HUES48 (cell line): ENCODE results near the gene PPY.

Experiments used
- H3K27ac ChIP-seq: one replicate; pipeline ENCODE4 v1.7.0; 2013; ENCODE audit warnings: low read depth, low read length, inconsistent platforms
- H3K27me3 ChIP-seq: 2 replicates; pipeline ENCODE4 v1.6.1; 2013; ENCODE audit warnings: mild to moderate bottlenecking, low read length; ENCODE audit not compliant: control insufficient read depth, insufficient read depth
- H3K36me3 ChIP-seq: 2 replicates; pipeline ENCODE4 v1.6.1; 2013; ENCODE audit warnings: low read length; ENCODE audit not compliant: control insufficient read depth, insufficient read depth
- H3K4me1 ChIP-seq: 2 replicates; pipeline ENCODE4 v1.6.1; 2013; ENCODE audit warnings: mild to moderate bottlenecking, low read length; ENCODE audit not compliant: control insufficient read depth, insufficient read depth
- H3K4me3 ChIP-seq: 2 replicates; pipeline ENCODE4 v1.5.1; 2013; ENCODE audit warnings: mild to moderate bottlenecking, low read depth, low read length
- H3K9ac ChIP-seq: 2 replicates; pipeline ENCODE4 v1.6.1; 2013; ENCODE audit warnings: mild to moderate bottlenecking, low read depth, low read length, moderate library complexity
- H3K9me3 ChIP-seq: 2 replicates; pipeline ENCODE4 v1.6.1; 2013; ENCODE audit warnings: low read length; ENCODE audit not compliant: control insufficient read depth, insufficient read depth

PPY gene

GRCh38 chr17:43942051-43942685 is at the start of gene PPY:
PPY (minus strand) TSS chr17:43942476; CDS start chr17:43941654, 822 bp downstream.
- Histone ChIP-seq H3K4me3 (no peak within 1 kb of the TSS), H3K9ac (no peak within 1 kb of the TSS), H3K9me3 (no peaks in the 10 kb centered on the region), H3K27me3 (peaks cover 29% of the 10 kb centered on the region), H3K27ac (no peak within 1 kb of the TSS), H3K36me3 (no peaks in the 10 kb centered on the region), H3K4me1 (no peaks in the 10 kb centered on the region; the same call in 1 of the 2 replicates)

- H3K4me3 ChIP-seq = no peak overlapping the region
- H3K27me3 ChIP-seq = peaks cover 15% of the 10 kb centered on the region
- H3K36me3 ChIP-seq = no peaks in the 10 kb centered on the region
- no peaks in the 10 kb centered on the region for H3K4me1 ChIP-seq
- no peak overlapping the region for H3K9ac ChIP-seq
- no peaks in the 10 kb centered on the region for H3K9me3 ChIP-seq
- no peak overlapping the region for H3K27ac ChIP-seq
These were observed 46.0 kb upstream of the PPY start for GRCh38 chr17:43988301-43988700.

GRCh38 chr17:43987131-43988021 is 45.1 kb upstream of the PPY start:
- no peaks in the 10 kb centered on the region for H3K36me3 ChIP-seq
- H3K27me3 ChIP-seq = peaks cover 24% of the 10 kb centered on the region
- no peak overlapping the region for H3K4me3 ChIP-seq
- H3K4me1 ChIP-seq = no peaks in the 10 kb centered on the region
- no peak overlapping the region for H3K27ac ChIP-seq
- no peak overlapping the region for H3K9ac ChIP-seq
- H3K9me3 ChIP-seq = no peaks in the 10 kb centered on the region

DNA sequence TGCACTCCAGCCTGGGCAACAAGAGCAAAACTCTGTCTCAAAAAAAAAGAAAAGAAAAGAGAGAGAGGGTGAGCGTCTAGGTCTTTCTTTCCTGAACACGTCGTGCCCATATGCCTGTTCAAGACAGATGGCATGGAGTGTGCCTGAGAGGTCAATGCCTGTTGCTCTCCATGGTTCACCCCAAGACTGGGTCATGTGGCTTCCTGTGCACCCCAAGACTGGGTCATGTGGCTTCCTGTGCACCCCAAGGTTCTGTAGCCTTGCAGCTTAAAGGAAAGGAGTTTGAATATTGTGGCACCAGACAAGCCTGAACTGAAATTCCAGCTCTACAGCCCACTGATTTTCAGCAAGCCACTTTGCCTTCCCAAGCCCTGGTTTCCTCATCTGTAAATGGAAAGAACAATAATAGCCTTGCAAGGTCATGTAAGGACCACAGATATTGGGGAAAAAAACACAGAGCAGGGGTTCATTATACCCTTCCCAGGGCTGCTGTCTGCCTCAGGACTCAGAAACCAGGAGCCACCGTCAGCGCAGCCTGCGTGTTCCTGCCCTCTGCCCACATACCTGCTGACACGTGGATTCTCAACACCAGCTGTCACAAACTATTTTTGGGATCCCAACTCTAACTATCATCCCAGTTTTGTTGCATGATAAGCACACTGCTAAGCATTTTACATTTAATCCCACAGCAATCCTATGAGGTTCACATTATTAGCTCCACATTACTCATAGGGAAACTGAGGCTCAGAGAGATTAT is 44.1 kb upstream of the PPY start:
- Histone ChIP-seq H3K27ac (no peak overlapping the region), H3K36me3 (no peaks in the 10 kb centered on the region), H3K9ac (no peak overlapping the region), H3K4me1 (no peaks in the 10 kb centered on the region), H3K27me3 (peaks cover 27% of the 10 kb centered on the region), H3K9me3 (no peaks in the 10 kb centered on the region), H3K4me3 (no peak overlapping the region)

GRCh38 chr17:43984521-43984920 is 42.2 kb upstream of the PPY start:
- Histone ChIP-seq H3K9me3 (no peaks in the 10 kb centered on the region), H3K27me3 (peaks cover 27% of the 10 kb centered on the region), H3K4me3 (peak overlapping the region; percentile 75), H3K27ac (no peak overlapping the region), H3K36me3 (no peaks in the 10 kb centered on the region), H3K4me1 (no peaks in the 10 kb centered on the region), H3K9ac (no peak overlapping the region)

DNA sequence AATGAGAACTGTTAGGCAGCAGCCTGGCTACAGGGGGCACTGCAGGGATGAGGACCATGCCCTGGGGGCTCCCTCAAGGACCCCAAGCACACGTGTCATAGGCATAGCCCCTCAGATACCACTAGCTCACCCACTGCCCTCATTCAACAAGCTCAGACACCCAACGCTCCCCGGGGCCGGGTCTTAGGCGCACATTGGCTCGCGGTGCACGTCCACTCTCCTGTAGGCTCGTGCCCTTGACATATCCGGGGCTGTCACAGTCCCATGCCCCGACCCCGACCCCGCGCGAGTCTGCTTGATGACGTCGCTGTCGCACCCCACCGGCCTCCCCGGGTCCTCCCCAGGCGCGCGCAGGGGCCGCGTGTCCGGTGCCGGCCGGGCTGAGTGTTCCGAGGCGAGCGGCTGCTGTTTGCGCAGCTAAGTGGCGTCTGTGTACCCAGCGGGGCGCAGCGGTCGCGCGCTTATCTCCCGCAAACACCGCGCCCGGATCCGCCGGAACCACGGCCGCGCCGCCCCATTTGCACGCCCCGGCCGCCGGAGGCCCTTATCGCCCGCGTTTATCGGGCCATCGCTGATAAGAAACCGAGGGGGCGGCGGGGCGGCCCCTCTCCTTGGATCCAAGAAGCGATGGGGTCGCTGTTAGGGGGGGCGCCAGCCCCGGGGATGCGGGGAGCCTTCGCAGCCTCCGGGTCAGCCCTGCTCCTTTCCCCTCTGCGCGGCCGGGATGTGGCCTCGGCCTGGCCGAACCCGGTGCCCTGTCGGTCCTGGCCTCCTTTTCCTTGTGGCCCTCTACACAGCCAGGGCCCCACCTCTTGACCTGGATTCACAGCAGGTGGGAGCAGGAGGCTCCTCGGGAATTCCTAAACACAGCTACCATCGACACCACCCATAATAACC is 41.5 kb upstream of the PPY start:
- Histone ChIP-seq H3K36me3 (no peaks in the 10 kb centered on the region), H3K4me1 (no peaks in the 10 kb centered on the region), H3K27ac (no peak overlapping the region), H3K27me3 (peaks cover 27% of the 10 kb centered on the region), H3K4me3 (peak overlapping the region; percentile 75), H3K9ac (no peak overlapping the region; the same call in 1 of the 2 replicates), H3K9me3 (no peaks in the 10 kb centered on the region)

GRCh38 chr17:43983196-43983514 is 40.9 kb upstream of the PPY start:
- Histone ChIP-seq H3K4me3 (peak overlapping the region; percentile 75), H3K9me3 (no peaks in the 10 kb centered on the region), H3K27me3 (peaks cover 27% of the 10 kb centered on the region), H3K9ac (no peak overlapping the region), H3K4me1 (no peaks in the 10 kb centered on the region), H3K36me3 (no peaks in the 10 kb centered on the region), H3K27ac (no peak overlapping the region)

DNA sequence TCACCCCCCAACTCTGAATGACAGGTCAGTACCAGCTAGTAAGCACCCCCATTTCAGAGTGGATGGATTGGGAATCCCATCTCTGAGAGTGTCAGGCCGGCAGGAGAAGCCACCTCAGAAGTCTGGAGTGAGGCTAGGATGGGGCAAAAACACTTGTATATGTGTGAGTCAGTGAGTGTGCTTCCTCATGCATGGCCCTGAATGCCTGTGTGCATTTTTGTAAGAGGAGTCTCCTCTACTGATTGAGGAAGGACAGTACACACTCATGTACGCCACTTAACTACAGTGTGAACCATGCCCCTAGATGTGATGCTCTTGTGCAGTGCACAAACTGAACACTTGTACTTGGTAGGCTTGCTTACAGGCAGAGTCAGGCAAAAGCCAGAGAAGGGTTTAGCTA is 39.9 kb upstream of the PPY start:
- H3K27me3 ChIP-seq = peaks cover 27% of the 10 kb centered on the region
- no peak overlapping the region for H3K9ac ChIP-seq
- H3K36me3 ChIP-seq = no peaks in the 10 kb centered on the region
- no peaks in the 10 kb centered on the region for H3K9me3 ChIP-seq
- no peaks in the 10 kb centered on the region for H3K4me1 ChIP-seq
- H3K4me3 ChIP-seq = no peak overlapping the region
- H3K27ac ChIP-seq = no peak overlapping the region

- Histone ChIP-seq H3K27me3 (peaks cover 21% of the 10 kb centered on the region), H3K4me3 (no peak overlapping the region), H3K36me3 (no peaks in the 10 kb centered on the region)
These were observed 37.4 kb upstream of the PPY start for GRCh38 chr17:43979671-43980070.

GRCh38 chr17:43979011-43979410 is 36.7 kb upstream of the PPY start:
- Histone ChIP-seq H3K9me3 (no peaks in the 10 kb centered on the region), H3K9ac (no peak overlapping the region), H3K4me3 (no peak overlapping the region), H3K4me1 (no peaks in the 10 kb centered on the region), H3K36me3 (no peaks in the 10 kb centered on the region), H3K27ac (no peak overlapping the region), H3K27me3 (peaks cover 19% of the 10 kb centered on the region)

More at GRCh38 chr17:43979671-43980070, 37.4 kb upstream of the PPY start:
- no peak overlapping the region for H3K27ac ChIP-seq
- H3K9me3 ChIP-seq = no peaks in the 10 kb centered on the region
- H3K9ac ChIP-seq = no peak overlapping the region
- H3K4me1 ChIP-seq = no peaks in the 10 kb centered on the region
